Mesodermal cell (in vitro differentiated cells): ENCODE measurements around the gene CAMK1G.

Experiments used
- H3K27ac ChIP-seq: 2 replicates; pipeline ENCODE4 v1.7.0; 2013; ENCODE audit warnings: mild to moderate bottlenecking, low read depth, low read length, moderate library complexity; ENCODE audit not compliant: severe bottlenecking
- H3K36me3 ChIP-seq: 2 replicates; pipeline ENCODE4 v1.7.1; 2013; ENCODE audit warnings: mild to moderate bottlenecking, low read length, moderate library complexity; ENCODE audit not compliant: control insufficient read depth, insufficient read depth
- H3K4me1 ChIP-seq: one replicate; pipeline ENCODE4 v1.7.1; 2013; ENCODE audit warnings: mild to moderate bottlenecking, low read length; ENCODE audit not compliant: insufficient read depth, control insufficient read depth, poor library complexity, severe bottlenecking
- H3K4me3 ChIP-seq: 2 replicates; pipeline ENCODE4 v1.7.0; 2013; ENCODE audit warnings: low read length, control low read depth, mild to moderate bottlenecking; ENCODE audit not compliant: insufficient read depth, poor library complexity, severe bottlenecking; ENCODE audit errors: extremely low read depth
- H3K9me3 ChIP-seq: 2 replicates; pipeline ENCODE4 v1.7.1; 2013; ENCODE audit warnings: mild to moderate bottlenecking, low read length, moderate library complexity; ENCODE audit not compliant: control insufficient read depth
- WGBS, 2 experiments: methylation state at CpG; one replicate each; pipeline ENCODE4 v1.1.5; 2013; ENCODE audit warnings: missing lambda C conversion rate in 2 of 2; ENCODE audit not compliant: insufficient coverage in 2 of 2; 5-methylcytosine and 5-hydroxymethylcytosine counted together

The CAMK1G gene

DNA sequence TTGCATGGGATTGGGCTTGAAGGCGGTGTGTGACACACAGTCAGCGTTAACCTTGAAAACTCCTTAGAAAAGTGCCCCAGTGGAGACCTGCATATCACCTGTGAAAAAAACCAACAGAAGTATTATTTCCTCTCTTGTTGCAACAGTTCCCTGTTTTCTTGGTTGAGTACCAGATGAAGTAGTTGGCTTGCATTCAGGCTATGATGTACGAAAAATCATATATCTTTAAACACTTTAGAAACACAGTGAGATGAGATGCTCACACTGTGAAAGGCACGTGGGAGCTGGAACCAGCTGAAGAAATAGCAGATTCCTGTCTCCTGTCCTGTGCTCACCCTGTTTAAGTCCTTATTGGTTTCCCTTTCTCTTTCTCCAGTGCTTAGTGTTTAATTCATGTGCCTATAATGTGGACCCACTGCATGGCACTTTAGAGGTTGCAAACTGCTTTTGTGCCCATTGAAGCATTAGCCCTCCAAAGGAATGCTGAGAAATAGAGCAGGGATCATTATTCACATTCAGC lies 2.8 kb downstream of the CAMK1G start:
- no peak overlapping the region for H3K4me3 ChIP-seq
- peaks cover 16% of the 10 kb centered on the region for H3K4me1 ChIP-seq
- H3K9me3 ChIP-seq: no peaks in the 10 kb centered on the region
- H3K36me3 ChIP-seq: no peaks in the 10 kb centered on the region
- no peak overlapping the region for H3K27ac ChIP-seq
- WGBS, 2 experiments: 79 to 86% methylated on average over 3 to 4 of the region's 4 CpGs

DNA sequence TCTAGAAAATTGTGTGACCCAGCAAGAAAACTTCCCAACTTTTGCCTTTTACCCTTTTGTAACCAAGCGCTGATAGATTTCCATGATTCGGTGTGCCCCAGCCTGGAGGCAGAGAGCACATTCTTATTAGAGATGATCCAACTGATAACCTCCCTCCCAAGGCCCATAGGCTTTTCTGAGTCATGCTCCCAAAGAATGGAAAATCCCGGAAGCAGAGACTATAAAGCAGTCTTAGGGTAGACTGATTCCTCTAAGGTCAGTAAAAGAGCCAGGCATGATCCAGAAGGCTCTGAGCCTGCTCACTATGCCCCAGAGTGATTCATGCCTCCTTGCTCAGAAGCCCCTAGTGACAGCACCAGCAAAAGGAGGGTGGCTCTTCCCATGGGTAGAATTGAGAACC lies 4.3 kb downstream of the CAMK1G start:
- peaks cover 16% of the 10 kb centered on the region for H3K4me1 ChIP-seq
- H3K27ac ChIP-seq: peak overlapping the region; percentile 59
- WGBS, 2 experiments: 76 to 87% methylated on average over 3 of the region's 3 CpGs
- H3K9me3 ChIP-seq: no peaks in the 10 kb centered on the region
- H3K4me3 ChIP-seq: no peak overlapping the region
- H3K36me3 ChIP-seq: no peaks in the 10 kb centered on the region

DNA sequence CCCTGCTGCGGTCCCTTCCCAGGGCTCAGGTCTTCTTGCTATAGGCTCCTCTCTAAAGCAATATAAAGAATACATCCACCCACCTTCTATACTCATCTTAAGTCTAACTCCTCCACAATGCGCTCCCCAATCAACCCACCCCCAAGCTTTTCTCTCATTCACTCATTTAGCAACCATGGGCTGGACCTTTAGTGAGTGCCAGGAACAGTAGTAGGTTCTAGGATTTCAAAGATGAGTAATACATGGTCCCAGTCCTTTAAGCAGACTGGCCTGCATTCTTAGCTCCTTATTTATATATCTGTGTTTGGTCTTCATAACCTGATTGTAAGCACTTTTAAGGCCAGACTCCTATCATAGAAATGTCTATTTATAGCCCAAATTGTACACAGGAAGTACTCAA lies 5.9 kb downstream of the CAMK1G start:
- H3K27ac ChIP-seq: no peak overlapping the region
- H3K4me3 ChIP-seq: no peak overlapping the region
- peaks cover 16% of the 10 kb centered on the region for H3K4me1 ChIP-seq
- H3K9me3 ChIP-seq: no peaks in the 10 kb centered on the region
- no peaks in the 10 kb centered on the region for H3K36me3 ChIP-seq
- WGBS, 2 experiments: 75% methylated on average over 1 of the region's 2 CpGs; no CpG with 5 or more reads in 1 of the 2 experiments

DNA sequence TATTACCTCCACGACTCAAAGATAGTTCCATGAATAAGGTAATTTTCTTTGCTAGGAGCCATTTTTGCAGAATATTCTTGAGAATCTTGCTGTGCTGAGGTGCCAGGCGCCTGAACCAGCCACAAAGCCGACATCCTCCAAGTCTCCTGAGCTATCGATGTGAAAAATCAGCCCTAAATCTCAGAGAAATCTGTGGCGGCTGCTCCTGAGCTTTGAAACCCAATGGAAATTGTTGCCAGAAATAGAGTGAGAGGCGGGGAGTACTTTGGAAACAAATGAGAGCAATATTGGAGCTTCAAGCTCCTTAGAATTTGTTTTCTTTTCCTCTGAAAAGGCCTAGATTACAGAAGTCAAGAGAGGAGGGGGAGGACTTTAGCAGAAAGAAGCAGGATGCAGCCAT lies 6.3 kb downstream of the CAMK1G start:
- no peak overlapping the region for H3K4me3 ChIP-seq
- H3K4me1 ChIP-seq: peaks cover 16% of the 10 kb centered on the region
- 91 to 95% methylated on average over 5 to 6 of the region's 6 CpGs for WGBS, 2 experiments
- no peaks in the 10 kb centered on the region for H3K9me3 ChIP-seq
- H3K36me3 ChIP-seq: no peaks in the 10 kb centered on the region
- H3K27ac ChIP-seq: no peak overlapping the region

DNA sequence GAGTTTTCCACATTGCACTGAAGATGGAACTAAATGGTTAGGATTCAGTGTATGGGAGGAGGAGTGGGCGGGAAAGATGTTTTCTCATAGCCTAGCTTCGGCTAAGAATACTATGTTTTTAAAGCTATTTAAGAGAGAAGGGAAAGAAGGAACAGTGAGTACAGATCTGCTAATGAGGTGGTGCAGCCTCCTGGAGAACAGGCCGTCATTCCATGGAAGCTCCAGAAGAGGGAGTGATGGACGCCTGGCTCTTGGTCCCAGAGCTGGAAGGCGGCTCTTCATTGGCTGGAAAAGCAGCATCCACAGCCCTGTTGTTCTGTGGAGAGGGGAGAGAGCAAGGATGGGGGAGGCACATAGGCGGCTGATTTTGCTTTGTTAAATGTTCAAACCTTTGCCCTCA lies 6.9 kb downstream of the CAMK1G start:
- no peaks in the 10 kb centered on the region for H3K9me3 ChIP-seq
- H3K27ac ChIP-seq: no peak overlapping the region
- H3K4me1 ChIP-seq: peaks cover 13% of the 10 kb centered on the region
- H3K36me3 ChIP-seq: no peaks in the 10 kb centered on the region
- no peak overlapping the region for H3K4me3 ChIP-seq
- 38 to 42% methylated on average over 5 of the region's 6 CpGs for WGBS, 2 experiments

DNA sequence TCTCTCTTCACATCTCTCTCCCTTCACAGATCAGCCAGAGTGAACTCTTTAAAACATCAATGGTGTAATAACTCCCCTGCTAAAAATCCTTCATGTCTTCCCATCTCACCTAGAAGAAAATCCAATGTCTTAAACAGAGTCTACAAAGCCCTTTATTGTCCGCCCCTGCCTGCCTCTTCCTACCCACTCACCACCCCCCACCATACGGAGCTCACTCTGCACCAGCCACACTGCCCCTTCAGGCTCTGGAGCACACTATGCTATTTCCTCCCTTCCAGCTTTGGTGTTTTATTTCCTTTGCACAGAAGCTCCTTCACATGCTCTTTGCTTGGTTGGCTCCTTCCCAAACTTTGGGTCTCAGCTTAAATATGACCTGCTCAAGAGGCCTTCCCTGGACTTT lies 10.2 kb downstream of the CAMK1G start:
- H3K27ac ChIP-seq: no peak overlapping the region
- WGBS, 2 experiments: 60 to 95% methylated on average over 2 of the region's 2 CpGs
- H3K4me3 ChIP-seq: no peak overlapping the region
- H3K9me3 ChIP-seq: no peaks in the 10 kb centered on the region
- H3K36me3 ChIP-seq: no peaks in the 10 kb centered on the region
- H3K4me1 ChIP-seq: no peaks in the 10 kb centered on the region

DNA sequence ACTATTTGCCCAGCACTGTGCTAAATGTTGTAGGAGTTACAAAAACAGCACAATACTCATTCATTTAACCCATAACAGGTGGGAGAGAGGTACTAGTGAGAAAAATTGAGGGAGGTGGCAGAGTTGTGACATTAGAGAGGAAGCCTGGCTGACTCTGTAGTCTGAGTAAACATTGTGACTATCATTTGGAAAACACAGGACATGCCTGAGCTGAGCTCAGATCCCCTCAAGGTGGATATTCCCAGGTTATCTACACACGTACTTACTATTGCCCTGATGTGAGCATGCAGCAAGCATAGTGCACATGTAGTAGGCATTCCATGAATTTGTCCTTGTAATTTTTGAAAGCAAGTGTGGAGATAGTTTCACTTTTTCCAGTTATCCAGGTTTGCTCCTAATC lies 10.9 kb downstream of the CAMK1G start:
- Histone ChIP-seq H3K36me3 (no peaks in the 10 kb centered on the region), H3K4me3 (no peak overlapping the region), H3K4me1 (no peaks in the 10 kb centered on the region), H3K9me3 (no peaks in the 10 kb centered on the region), H3K27ac (no peak overlapping the region)
- no CpG with 5 or more reads among the region's 1 CpG for WGBS, 2 experiments

DNA sequence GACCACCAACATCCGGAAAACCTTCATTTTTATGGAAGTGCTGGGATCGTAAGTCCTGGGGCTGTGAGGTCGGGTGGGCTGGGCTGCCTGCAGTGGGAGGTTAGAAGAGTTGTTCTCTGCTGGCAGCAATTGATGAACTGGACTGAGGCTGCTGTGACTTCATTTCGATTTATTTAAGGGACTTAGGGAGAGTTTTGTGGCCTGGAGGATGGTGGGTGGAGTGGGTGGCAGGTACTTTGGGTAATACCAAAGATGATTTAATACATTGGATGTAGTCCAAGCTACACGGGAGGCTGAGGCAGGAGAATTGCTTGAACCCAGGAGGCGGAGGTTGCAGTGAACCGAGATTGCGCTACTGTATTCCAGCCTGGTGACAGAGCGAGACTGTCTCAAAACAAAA lies 11.5 kb downstream of the CAMK1G start:
- H3K9me3 ChIP-seq: no peaks in the 10 kb centered on the region
- 84 to 88% methylated on average over 8 to 9 of the region's 9 CpGs for WGBS, 2 experiments
- no peak overlapping the region for H3K4me3 ChIP-seq
- H3K4me1 ChIP-seq: no peaks in the 10 kb centered on the region
- H3K36me3 ChIP-seq: no peaks in the 10 kb centered on the region
- no peak overlapping the region for H3K27ac ChIP-seq

DNA sequence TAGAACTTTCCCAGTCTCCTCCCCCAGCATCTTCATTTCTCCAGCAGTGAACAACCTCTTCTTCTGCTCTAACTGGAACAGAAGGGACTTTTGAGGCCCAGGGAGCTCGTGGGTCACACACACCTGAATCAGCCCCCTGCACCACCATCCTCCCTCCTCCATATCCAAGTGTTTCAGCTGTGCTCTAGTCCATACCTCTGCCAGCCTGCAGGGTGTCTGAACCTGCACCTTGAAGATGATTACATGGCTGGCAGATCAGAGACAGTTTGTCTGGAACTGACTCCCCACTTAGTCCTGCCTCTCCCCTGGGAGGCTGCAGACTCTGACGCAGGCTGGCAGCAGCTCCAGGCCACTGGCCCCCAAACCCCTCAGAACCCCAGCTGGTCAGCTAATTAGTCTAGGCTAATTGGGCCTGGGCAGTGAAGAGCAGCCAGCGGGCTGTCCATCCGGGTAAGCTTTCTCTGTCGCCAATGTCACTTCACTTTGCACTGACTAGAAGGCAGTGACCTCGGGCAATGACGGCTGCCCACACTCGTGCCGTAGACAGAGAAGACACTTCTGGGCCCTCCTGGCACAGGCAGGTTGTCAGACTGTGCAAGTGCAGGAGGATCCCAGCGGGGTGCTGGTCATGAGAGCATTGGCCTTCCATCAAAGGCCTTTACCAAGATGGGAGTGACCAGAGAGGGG lies 12.2 kb downstream of the CAMK1G start:
- 83 to 90% methylated on average over 9 to 10 of the region's 10 CpGs for WGBS, 2 experiments
- Histone ChIP-seq H3K4me1 (no peaks in the 10 kb centered on the region), H3K4me3 (no peak overlapping the region)

DNA sequence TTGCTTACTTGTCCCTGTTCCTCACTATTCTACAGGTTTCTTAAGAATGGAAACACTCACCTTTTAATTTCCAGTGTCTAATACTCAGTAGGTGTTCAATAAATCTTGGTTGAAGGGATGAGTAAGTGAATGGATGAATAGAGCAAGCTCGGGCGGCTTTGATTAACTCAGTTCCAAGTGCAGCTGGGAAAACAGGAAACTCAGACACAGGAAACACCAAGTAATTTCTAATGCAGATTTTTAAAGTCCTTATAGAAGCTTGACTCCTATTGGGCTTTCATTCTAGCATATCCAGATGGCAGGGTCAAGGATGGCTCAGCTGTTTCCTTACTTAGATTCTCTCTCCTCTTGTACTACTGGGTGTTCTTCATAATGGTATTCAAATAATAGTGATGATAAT lies 14.0 kb downstream of the CAMK1G start:
- Histone ChIP-seq H3K4me1 (no peaks in the 10 kb centered on the region), H3K9me3 (no peaks in the 10 kb centered on the region), H3K36me3 (no peaks in the 10 kb centered on the region), H3K27ac (no peak overlapping the region), H3K4me3 (no peak overlapping the region)
- 85 to 100% methylated on average over 2 of the region's 2 CpGs for WGBS, 2 experiments

More for the DNA sequence above, 12.2 kb downstream of the CAMK1G start:
- Histone ChIP-seq H3K9me3 (no peaks in the 10 kb centered on the region), H3K36me3 (no peaks in the 10 kb centered on the region), H3K27ac (no peak overlapping the region)

DNA sequence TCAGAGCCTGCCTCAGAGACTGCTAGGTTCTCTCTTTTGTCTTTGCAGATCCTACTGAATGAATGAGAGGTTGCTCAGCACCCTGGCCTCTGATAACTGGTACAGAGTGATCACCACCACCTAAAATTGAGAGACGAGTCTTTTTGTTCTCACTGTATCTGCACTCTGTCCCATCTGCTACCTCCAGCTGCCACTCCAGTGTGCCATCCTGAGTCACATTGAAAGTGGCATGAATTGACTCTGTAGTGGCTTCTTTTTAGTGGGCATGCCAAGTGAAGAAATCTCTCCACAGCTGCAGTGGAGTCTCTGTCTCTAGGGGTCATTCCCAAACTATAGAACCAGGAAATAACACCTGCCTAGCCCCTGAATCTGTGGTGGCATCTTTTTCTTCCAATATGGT lies 14.7 kb downstream of the CAMK1G start:
- no peak overlapping the region for H3K4me3 ChIP-seq
- H3K4me1 ChIP-seq: no peaks in the 10 kb centered on the region
- H3K27ac ChIP-seq: no peak overlapping the region
- no peaks in the 10 kb centered on the region for H3K9me3 ChIP-seq
- no peaks in the 10 kb centered on the region for H3K36me3 ChIP-seq
- WGBS, 2 experiments: 75 to 80% methylated on average over 1 of the region's 1 CpG
